GM12874 (cell line): ENCODE measurements around the gene FGD5.

Experiments used
- CTCF ChIP-seq: IDR thresholded peaks from 2 replicates; pipeline ENCODE4 v1.5.1; 2011; ENCODE audit warnings: low read depth, mild to moderate bottlenecking, control low read depth, low read length, moderate library complexity; ENCODE audit not compliant: insufficient read depth

FGD5 gene

GRCh38 chr3:14897266-14897665 is 78.5 kb downstream of the FGD5 start:
- no peak for TF ChIP-seq CTCF

GRCh38 chr3:14898929-14899328 is 80.2 kb downstream of the FGD5 start:
- no peak for TF ChIP-seq CTCF

GRCh38 chr3:14899993-14900618 is 81.3 kb downstream of the FGD5 start:
- no peak for TF ChIP-seq CTCF

GRCh38 chr3:14900881-14901873 is 82.4 kb downstream of the FGD5 start:
- no peak for TF ChIP-seq CTCF

GRCh38 chr3:14902719-14903118 is 84.0 kb downstream of the FGD5 start:
- no peak for TF ChIP-seq CTCF

GRCh38 chr3:14905055-14905657 is 86.4 kb downstream of the FGD5 start:
- TF ChIP-seq CTCF = no peak

GRCh38 chr3:14906355-14906971 is 87.7 kb downstream of the FGD5 start:
- no peak for TF ChIP-seq CTCF
